HepG2 (cell line): ENCODE results near the gene RELB.

Experiments
- CTCF ChIP-seq: sonication (generic); formaldehyde crosslinking; IDR thresholded peaks from 2 replicates; pipeline ENCODE4 v1.5.0; 2020; ENCODE audit warnings: mild to moderate bottlenecking, missing genetic modification reagents, moderate library complexity
- E2F1 ChIP-seq: sonication (generic); formaldehyde crosslinking; IDR thresholded peaks from 2 replicates; pipeline ENCODE4 v1.5.0; 2020; ENCODE audit warnings: missing genetic modification reagents
- FOSL2 ChIP-seq: sonication (generic); formaldehyde crosslinking; IDR thresholded peaks from 2 replicates; pipeline ENCODE4 v1.4.0; 2020; ENCODE audit warnings: missing genetic modification reagents
- NONO ChIP-seq, 2 experiments: fragments of 450-650 bp in 1 of 2; sonication (generic) in 1 of 2; formaldehyde crosslinking in 1 of 2; IDR thresholded peaks in 1 of 2; conservative IDR thresholded peaks in 1 of 2; 2 replicates each; pipeline versions ENCODE4 v1.6.1 to v1.8.0; 2017 to 2022; ENCODE audit warnings: mild to moderate bottlenecking in 1 of 2, missing genetic modification reagents in 1 of 2, moderate library complexity in 1 of 2
- POGZ ChIP-seq: sonication (generic); formaldehyde crosslinking; IDR thresholded peaks from 2 replicates; pipeline ENCODE4 v1.4.0; 2020; ENCODE audit warnings: mild to moderate bottlenecking, missing genetic modification reagents
- POLR2A ChIP-seq, 2 experiments: IDR thresholded peaks; 2 replicates each; pipeline ENCODE4 v1.6.1; 2011; ENCODE audit warnings: low read depth in 2 of 2, low read length in 2 of 2, mild to moderate bottlenecking in 1 of 2, moderate library complexity in 1 of 2; ENCODE audit not compliant: insufficient read depth in 1 of 2
- POLR2AphosphoS5 ChIP-seq: IDR thresholded peaks from 2 replicates; pipeline ENCODE4 v1.6.1; 2012; ENCODE audit warnings: low read depth, low read length
- YY1 ChIP-seq: IDR thresholded peaks from 2 replicates; pipeline ENCODE4 v1.6.1; 2011; ENCODE audit warnings: low read length, low read depth, moderate library complexity, mild to moderate bottlenecking; ENCODE audit not compliant: insufficient read depth, insufficient replicate concordance
- ZFX ChIP-seq: sonication (generic); formaldehyde crosslinking; IDR thresholded peaks from 2 replicates; pipeline ENCODE4 v1.4.0; 2020; ENCODE audit warnings: mild to moderate bottlenecking, low read depth, missing genetic modification reagents, moderate library complexity
- ZNF704 ChIP-seq: sonication (generic); formaldehyde crosslinking; IDR thresholded peaks from 2 replicates; pipeline ENCODE4 v1.8.1; 2023; ENCODE audit warnings: mild to moderate bottlenecking, inconsistent platforms, moderate library complexity, missing genetic modification reagents, borderline replicate concordance

- TF ChIP-seq POGZ (CRISPR knock-in tag) (no peak), NONO (IDR thresholded peaks at IDR 0.05) (no peak), NONO (CRISPR knock-in tag; conservative IDR thresholded peaks at IDR 0.05) (no peak), YY1 (no peak), CTCF (CRISPR knock-in tag) (no peak), ZNF704 (no peak), POLR2AphosphoS5 (no peak), FOSL2 (CRISPR knock-in tag) (no peak), E2F1 (CRISPR knock-in tag) (no peak), POLR2A (IDR thresholded peaks at IDR 0.05; ENCODE audit: insufficient read depth in 1 of 2, low read depth in 2 of 2, low read length in 2 of 2) (no peak), ZFX (CRISPR knock-in tag) (no peak)
These were observed 28.5 kb upstream of the RELB start for GRCh38 chr19:44972802-44973201.
